Brain microvascular endothelial cell (primary cell): Measurements from ENCODE around the gene ZNF804A.

Experiments used
- DNase-seq: peaks from one replicate; pipeline ENCODE4 v3.0.0-alpha.2; 2020
- H3K27ac ChIP-seq: fragments of 250-450 bp; sonication (Bioruptor Pico); 2 replicates; pipeline ENCODE4 v1.5.1; 2020; ENCODE audit warnings: mild to moderate bottlenecking, moderate library complexity
- H3K27me3 ChIP-seq: fragments of 250-450 bp; sonication (Bioruptor Pico); replicated peaks from 2 replicates; pipeline ENCODE4 v1.5.1; 2020; ENCODE audit warnings: mild to moderate bottlenecking
- H3K36me3 ChIP-seq: fragments of 250-450 bp; sonication (Bioruptor Pico); replicated peaks from 2 replicates; pipeline ENCODE4 v1.5.1; 2020; ENCODE audit warnings: mild to moderate bottlenecking
- H3K4me3 ChIP-seq: 2 replicates; pipeline ENCODE4 v1.5.1; 2011; ENCODE audit warnings: low read depth, mild to moderate bottlenecking, control low read depth, low read length, moderate library complexity
- in situ Hi-C: cut with HindIII; loops from 2 replicates; pipeline ENCODE4 v1.10.0; 2017; ENCODE audit warnings: low sequenced_read_pairs, low pct_ligation_motif_present
- TF ChIP-seq, protein P1 (sequence below): IDR thresholded peaks from 2 replicates; pipeline ENCODE4 v1.5.1; 2011; ENCODE audit warnings: low read depth, mild to moderate bottlenecking, moderate library complexity, low read length, control low read depth, inconsistent platforms; ENCODE audit errors: missing control alignments

Gene ZNF804A

DNA sequence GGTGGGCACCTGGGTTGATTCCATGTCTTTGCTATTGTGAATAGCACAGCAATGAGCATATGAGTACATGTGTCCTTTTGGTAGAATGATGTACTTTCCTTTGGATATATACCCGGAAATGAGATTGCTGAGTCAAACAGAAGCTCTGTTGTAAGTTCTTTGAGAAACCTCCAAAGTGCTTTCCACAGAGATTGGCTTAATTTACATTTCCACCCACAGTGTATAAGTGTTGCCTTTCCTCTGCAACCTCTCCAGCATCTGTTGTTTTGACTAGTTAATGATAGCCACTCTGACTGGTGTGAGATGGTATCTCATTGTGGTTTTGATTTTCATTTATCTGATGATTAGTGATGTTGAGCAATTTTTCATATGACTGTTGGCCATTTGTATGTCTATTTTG is 194.8 kb downstream of the ZNF804A start:
- H3K36me3 ChIP-seq = no peaks in the 10 kb centered on the region
- TF ChIP-seq, protein P1, sequence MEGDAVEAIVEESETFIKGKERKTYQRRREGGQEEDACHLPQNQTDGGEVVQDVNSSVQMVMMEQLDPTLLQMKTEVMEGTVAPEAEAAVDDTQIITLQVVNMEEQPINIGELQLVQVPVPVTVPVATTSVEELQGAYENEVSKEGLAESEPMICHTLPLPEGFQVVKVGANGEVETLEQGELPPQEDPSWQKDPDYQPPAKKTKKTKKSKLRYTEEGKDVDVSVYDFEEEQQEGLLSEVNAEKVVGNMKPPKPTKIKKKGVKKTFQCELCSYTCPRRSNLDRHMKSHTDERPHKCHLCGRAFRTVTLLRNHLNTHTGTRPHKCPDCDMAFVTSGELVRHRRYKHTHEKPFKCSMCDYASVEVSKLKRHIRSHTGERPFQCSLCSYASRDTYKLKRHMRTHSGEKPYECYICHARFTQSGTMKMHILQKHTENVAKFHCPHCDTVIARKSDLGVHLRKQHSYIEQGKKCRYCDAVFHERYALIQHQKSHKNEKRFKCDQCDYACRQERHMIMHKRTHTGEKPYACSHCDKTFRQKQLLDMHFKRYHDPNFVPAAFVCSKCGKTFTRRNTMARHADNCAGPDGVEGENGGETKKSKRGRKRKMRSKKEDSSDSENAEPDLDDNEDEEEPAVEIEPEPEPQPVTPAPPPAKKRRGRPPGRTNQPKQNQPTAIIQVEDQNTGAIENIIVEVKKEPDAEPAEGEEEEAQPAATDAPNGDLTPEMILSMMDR = no peak
- H3K27me3 ChIP-seq = no peaks in the 10 kb centered on the region
- in situ Hi-C loops = no loop called here
- no peak overlapping the region for H3K27ac ChIP-seq
- no peak for DNase-seq
- no peak overlapping the region for H3K4me3 ChIP-seq

DNA sequence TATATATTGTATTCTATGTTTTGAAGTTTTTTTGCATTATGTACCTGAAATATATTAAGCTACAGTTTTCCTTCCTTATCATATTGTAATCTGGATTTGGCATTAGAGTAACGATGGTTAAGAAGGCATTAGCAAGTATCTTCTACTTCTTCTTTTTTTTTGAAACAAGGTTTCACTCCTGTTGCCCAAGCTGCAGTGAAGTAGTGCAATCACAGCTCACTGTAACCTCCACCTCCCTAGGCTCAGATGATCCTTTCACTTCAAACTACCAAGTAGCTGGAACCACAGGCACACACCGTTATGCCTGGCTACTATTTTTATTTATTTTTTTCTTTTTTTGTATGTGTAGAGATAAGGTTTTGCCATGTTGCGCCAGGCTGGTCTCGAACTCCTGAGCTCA is 201.1 kb downstream of the ZNF804A start:
- Histone ChIP-seq H3K27ac (no peak overlapping the region), H3K27me3 (no peaks in the 10 kb centered on the region), H3K36me3 (no peaks in the 10 kb centered on the region), H3K4me3 (no peak overlapping the region)
- TF ChIP-seq, protein P1 = no peak
- DNase-seq = no peak
- in situ Hi-C loops = no loop called here

DNA sequence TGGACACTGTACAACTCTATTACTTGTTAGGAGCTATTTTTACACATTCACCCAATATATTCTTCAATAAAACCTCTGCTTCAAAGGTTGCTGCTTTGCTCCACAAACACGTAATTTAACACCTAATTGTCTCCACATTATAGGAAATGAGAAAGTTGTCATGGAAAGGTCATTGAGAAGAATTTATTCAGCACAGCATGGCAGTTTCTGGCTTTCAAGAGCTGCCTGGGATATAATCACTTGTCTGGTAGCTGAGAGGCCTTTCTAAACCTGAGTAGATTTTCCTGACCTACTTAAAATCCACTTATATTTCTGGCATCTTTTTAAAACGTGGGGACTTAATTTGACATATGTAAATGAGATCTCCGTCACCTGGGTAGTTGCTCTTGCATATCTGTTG is 216.1 kb downstream of the ZNF804A start:
- Histone ChIP-seq H3K36me3 (no peaks in the 10 kb centered on the region), H3K27ac (no peak overlapping the region), H3K27me3 (no peaks in the 10 kb centered on the region), H3K4me3 (no peak overlapping the region)
- TF ChIP-seq, protein P1 = no peak
- DNase-seq = no peak
- in situ Hi-C loops = no loop called here

- DNase-seq = no peak
- TF ChIP-seq, protein P1 = no peak
- no peak overlapping the region for H3K27ac ChIP-seq
- no peaks in the 10 kb centered on the region for H3K27me3 ChIP-seq
- in situ Hi-C loops = no loop called here
- H3K4me3 ChIP-seq = no peak overlapping the region
- H3K36me3 ChIP-seq = no peaks in the 10 kb centered on the region
These were observed 217.5 kb downstream of the ZNF804A start for GRCh38 chr2:184815824-184816223.

- in situ Hi-C loops = no loop called here
- DNase-seq = no peak
- H3K36me3 ChIP-seq = no peaks in the 10 kb centered on the region
- TF ChIP-seq, protein P1 = no peak
- H3K4me3 ChIP-seq = no peak overlapping the region
- H3K27me3 ChIP-seq = no peaks in the 10 kb centered on the region
- H3K27ac ChIP-seq = no peak overlapping the region
These were observed 226.3 kb downstream of the ZNF804A start for GRCh38 chr2:184824597-184824996.

DNA sequence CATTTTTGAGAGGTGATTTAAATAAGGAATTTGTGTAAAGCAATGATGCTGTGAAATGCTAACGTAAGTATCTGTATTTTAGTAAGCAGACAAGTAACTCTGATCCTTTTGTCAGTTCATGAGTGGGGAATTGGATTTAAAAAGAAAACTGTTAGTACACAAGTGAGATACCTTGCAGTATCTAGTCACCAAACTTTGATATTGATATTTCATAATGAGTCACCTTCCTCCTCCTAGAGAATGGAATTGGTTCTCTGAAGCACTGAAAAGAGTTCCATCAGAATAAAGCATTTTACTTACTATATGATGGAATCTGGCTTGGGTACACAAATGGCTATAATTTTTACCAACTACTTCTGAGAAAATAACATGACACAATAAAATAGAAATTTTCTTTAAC is 232.2 kb downstream of the ZNF804A start:
- Histone ChIP-seq H3K36me3 (no peaks in the 10 kb centered on the region), H3K4me3 (no peak overlapping the region), H3K27ac (no peak overlapping the region), H3K27me3 (no peaks in the 10 kb centered on the region)
- TF ChIP-seq, protein P1 = no peak
- in situ Hi-C loops = no loop called here
- DNase-seq = no peak
